Measurements from ENCODE around the gene PARD3B. TPM values are rescaled to one million over a fixed set of nuclear protein-coding genes. Genes with fewer than 3 reads are reported as not detected.

Gene PARD3B
- total RNA-seq, 1 experiment from 2014 or later = 7.6 TPM

DNA sequence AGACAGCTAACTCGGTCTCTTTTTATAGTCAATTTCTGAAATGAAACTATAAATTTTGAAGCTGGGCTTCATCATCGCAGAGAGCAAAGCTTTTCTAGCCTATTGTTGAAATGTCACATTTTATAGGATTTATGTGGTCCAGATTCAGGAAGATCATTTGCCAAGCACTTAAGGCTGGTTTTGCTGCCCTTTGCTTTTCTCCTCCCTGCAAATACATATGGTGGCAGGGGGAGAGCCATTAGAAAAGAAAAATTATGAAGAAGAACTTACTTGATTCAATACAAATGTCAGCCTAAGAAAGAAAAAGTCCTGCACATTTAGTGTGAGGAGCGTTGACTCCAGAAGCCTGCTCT, 930.1 kb downstream of the PARD3B start:
- Histone ChIP-seq H3K9me3 (ENCODE audit: low read depth, low read length, poor library complexity, severe bottlenecking) (no peaks in the 10 kb centered on the region), H3K27ac (ENCODE audit: low read depth, low read length, poor library complexity, severe bottlenecking) (no peak overlapping the region), H3K4me1 (ENCODE audit: insufficient read depth, low read length, poor library complexity, severe bottlenecking) (no peaks in the 10 kb centered on the region), H3K36me3 (ENCODE audit: insufficient read depth, low read length, poor library complexity, severe bottlenecking) (no peaks in the 10 kb centered on the region), H3K4me3 (ENCODE audit: low read depth, low read length, poor library complexity, severe bottlenecking) (no peak overlapping the region), H3K27me3 (replicated peaks; ENCODE audit: insufficient read depth, low read depth, low read length, poor library complexity) (no peaks in the 10 kb centered on the region)
- BruUV-seq (replicated peaks) = no TSS peak
- ChIA-PET CTCF (no interaction called here), POLR2A (ENCODE audit: low non-redundant PET) (no interaction called here)
- no peak for TF ChIP-seq CTCF (conservative IDR thresholded peaks at IDR 0.05; ENCODE audit: low read depth, low read length)
- no peak for TF ChIP-seq EZH2 (IDR thresholded peaks at IDR 0.05; ENCODE audit: borderline replicate concordance, low read depth, low read length, poor library complexity, severe bottlenecking)
- intact Hi-C loops (cut with micrococcal nuclease; ENCODE audit: unreplicated experiment) = no loop called here
- no peak for DNase-seq (ENCODE audit: low spot score)

DNA sequence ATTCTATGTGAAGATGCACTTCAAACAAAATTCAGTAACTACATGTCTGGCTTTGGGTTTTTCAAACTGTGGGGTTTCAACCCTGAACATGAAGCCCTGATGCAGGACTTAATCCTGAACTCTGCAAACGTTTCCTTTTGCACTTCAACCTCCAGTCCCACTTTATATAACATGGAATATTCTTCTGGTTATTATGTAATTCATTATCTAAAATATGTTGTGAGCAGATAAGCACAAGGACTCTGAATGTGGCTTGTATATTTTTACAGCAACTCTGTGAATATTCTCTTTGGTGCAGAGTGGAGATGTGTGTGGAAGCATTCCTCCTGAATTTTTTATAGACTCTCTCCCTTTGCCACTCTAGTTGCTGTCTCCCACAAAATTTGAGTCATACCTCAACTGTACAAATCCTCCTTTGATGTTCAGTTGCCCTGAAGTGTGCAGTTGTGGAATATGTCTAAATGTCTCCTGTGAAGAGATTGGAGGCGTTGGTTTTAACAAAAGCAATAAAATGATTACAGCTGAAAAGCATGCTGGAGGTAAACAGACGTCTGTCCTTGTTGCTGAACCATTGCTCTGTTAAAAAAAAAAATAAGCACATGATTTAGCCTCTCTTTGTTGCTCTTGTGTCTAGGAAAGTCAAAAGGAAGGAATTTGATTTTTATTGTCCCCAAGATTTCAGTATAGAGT, 931.9 kb downstream of the PARD3B start:
- CTCF ChIA-PET = no interaction called here

GRCh38 chr2:205481861-205482260, 936.6 kb downstream of the PARD3B start:
- no peak for DNase-seq (ENCODE audit: low spot score)

More for the DNA sequence above, 931.9 kb downstream of the PARD3B start:
- Histone ChIP-seq H3K4me1 (ENCODE audit: insufficient read depth, low read length, poor library complexity, severe bottlenecking) (no peaks in the 10 kb centered on the region), H3K27me3 (replicated peaks; ENCODE audit: insufficient read depth, low read depth, low read length, poor library complexity) (no peaks in the 10 kb centered on the region), H3K36me3 (ENCODE audit: insufficient read depth, low read length, poor library complexity, severe bottlenecking) (no peaks in the 10 kb centered on the region), H3K4me3 (ENCODE audit: low read depth, low read length, poor library complexity, severe bottlenecking) (no peak overlapping the region), H3K27ac (ENCODE audit: low read depth, low read length, poor library complexity, severe bottlenecking) (no peak overlapping the region), H3K9me3 (ENCODE audit: low read depth, low read length, poor library complexity, severe bottlenecking) (no peaks in the 10 kb centered on the region)
- no peak for DNase-seq (ENCODE audit: low spot score)
- no TSS peak for BruUV-seq (replicated peaks)
- POLR2A ChIA-PET (ENCODE audit: low non-redundant PET) = no interaction called here
- intact Hi-C loops (cut with micrococcal nuclease; ENCODE audit: unreplicated experiment) = no loop called here
- TF ChIP-seq CTCF (conservative IDR thresholded peaks at IDR 0.05; ENCODE audit: low read depth, low read length) (no peak), EZH2 (IDR thresholded peaks at IDR 0.05; ENCODE audit: borderline replicate concordance, low read depth, low read length, poor library complexity, severe bottlenecking) (no peak)

More at GRCh38 chr2:205481861-205482260, 936.6 kb downstream of the PARD3B start:
- TF ChIP-seq CTCF (conservative IDR thresholded peaks at IDR 0.05; ENCODE audit: low read depth, low read length) (no peak), EZH2 (IDR thresholded peaks at IDR 0.05; ENCODE audit: borderline replicate concordance, low read depth, low read length, poor library complexity, severe bottlenecking) (no peak)
- intact Hi-C loops (cut with micrococcal nuclease; ENCODE audit: unreplicated experiment) = no loop called here
- BruUV-seq (replicated peaks) = no TSS peak
- Histone ChIP-seq H3K4me3 (ENCODE audit: low read depth, low read length, poor library complexity, severe bottlenecking) (no peak overlapping the region), H3K36me3 (ENCODE audit: insufficient read depth, low read length, poor library complexity, severe bottlenecking) (no peaks in the 10 kb centered on the region), H3K4me1 (ENCODE audit: insufficient read depth, low read length, poor library complexity, severe bottlenecking) (no peaks in the 10 kb centered on the region), H3K27ac (ENCODE audit: low read depth, low read length, poor library complexity, severe bottlenecking) (no peak overlapping the region), H3K9me3 (ENCODE audit: low read depth, low read length, poor library complexity, severe bottlenecking) (no peaks in the 10 kb centered on the region), H3K27me3 (replicated peaks; ENCODE audit: insufficient read depth, low read depth, low read length, poor library complexity) (no peaks in the 10 kb centered on the region)
- CTCF ChIA-PET = no interaction called here
- POLR2A ChIA-PET (ENCODE audit: low non-redundant PET) = no interaction called here

Data from A673 (cell line).